Osteoblast (primary cell): Measurements from ENCODE around the gene P2RY11. TPM values are rescaled to one million over a fixed set of nuclear protein-coding genes. Genes with fewer than 3 reads are reported as not detected.

Experiments
- DNase-seq: peaks from one replicate; pipeline ENCODE4 v3.0.0; 2011; ENCODE audit warnings: low spot score, mixed read lengths; ENCODE audit not compliant: insufficient read length; ENCODE audit errors: missing footprints
- H2AFZ ChIP-seq: 2 replicates; pipeline ENCODE4 v1.6.0; 2011; ENCODE audit warnings: mild to moderate bottlenecking, low read length
- H3K27ac ChIP-seq: 2 replicates; pipeline ENCODE4 v1.5.1; 2011; ENCODE audit warnings: mild to moderate bottlenecking, low read depth, low read length, moderate library complexity
- H3K27me3 ChIP-seq: 2 replicates; pipeline ENCODE4 v1.6.0; 2012; ENCODE audit warnings: mild to moderate bottlenecking, control low read depth, inconsistent platforms, low read length, moderate library complexity; ENCODE audit not compliant: insufficient read depth
- H3K36me3 ChIP-seq: 2 replicates; pipeline ENCODE4 v1.5.1; 2011; ENCODE audit warnings: mild to moderate bottlenecking, low read length, control low read depth, moderate library complexity; ENCODE audit not compliant: insufficient read depth
- H3K4me1 ChIP-seq: 2 replicates; pipeline ENCODE4 v1.5.1; 2011; ENCODE audit warnings: mild to moderate bottlenecking, low read length, control low read depth, moderate library complexity; ENCODE audit not compliant: insufficient read depth
- H3K4me2 ChIP-seq: 2 replicates; pipeline ENCODE4 v1.6.0; 2011; ENCODE audit warnings: mild to moderate bottlenecking, low read length; ENCODE audit not compliant: insufficient read depth
- H3K4me3 ChIP-seq: fragments of 200-600 bp; sonication (generic); 3 replicates; pipeline ENCODE4 v1.5.1; 2012; ENCODE audit warnings: mild to moderate bottlenecking, low read length, inconsistent platforms; ENCODE audit not compliant: insufficient read depth
- H3K79me2 ChIP-seq: 2 replicates; pipeline ENCODE4 v1.6.0; 2012; ENCODE audit warnings: mild to moderate bottlenecking, low read length, control low read depth, inconsistent platforms; ENCODE audit not compliant: insufficient read depth
- H3K9me3 ChIP-seq: 2 replicates; pipeline ENCODE4 v1.5.1; 2011; ENCODE audit warnings: low read depth, low read length, control low read depth
- H4K20me1 ChIP-seq: 2 replicates; pipeline ENCODE4 v1.6.0; 2012; ENCODE audit warnings: mild to moderate bottlenecking, low read length, control low read depth; ENCODE audit not compliant: insufficient read depth
- CTCF ChIP-seq: IDR thresholded peaks from 2 replicates; pipeline ENCODE4 v1.5.1; 2011; ENCODE audit warnings: mild to moderate bottlenecking, low read depth, low read length, moderate library complexity; ENCODE audit errors: extremely low read depth
- total RNA-seq: library from RNA; depleted of rRNA; stranded (reverse); fragments of >200 nt; gene quantifications from 2 replicates; pipeline ENCODE4 v1.2.3, GENCODE V29; 2012

The P2RY11 gene
- total RNA-seq, 1 donor = 2.2 TPM

DNA sequence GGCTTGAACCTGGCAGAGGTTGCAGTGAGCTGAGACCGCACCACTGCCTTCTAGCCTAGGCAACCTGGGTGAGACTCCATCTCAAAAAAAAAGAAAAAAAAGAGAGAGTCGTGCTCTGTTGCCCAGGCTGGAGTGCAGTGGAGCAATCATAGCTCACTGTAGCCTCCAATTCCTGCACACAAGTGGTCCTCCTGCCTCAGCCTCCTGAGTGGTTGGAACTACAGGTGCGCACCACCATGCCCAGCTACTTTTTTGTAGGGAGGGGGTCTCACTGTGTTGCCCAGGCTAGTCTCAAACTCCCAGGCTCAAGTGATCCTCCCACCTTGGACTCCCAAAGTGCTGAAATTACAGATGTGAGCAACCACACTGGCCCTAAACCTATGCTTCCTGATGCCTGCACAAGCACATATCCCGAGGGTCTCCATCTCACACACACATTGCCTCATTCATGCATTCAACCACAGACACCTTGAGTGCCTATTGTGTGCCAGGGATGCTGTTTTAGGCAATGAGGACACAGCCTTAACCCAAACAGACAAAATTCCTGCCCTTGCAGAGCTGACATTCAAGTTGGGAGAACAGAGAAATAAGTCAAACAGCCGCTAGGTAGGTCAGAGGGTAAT is 11.2 kb upstream of the P2RY11 start:
- no peaks in the 10 kb centered on the region for H3K27me3 ChIP-seq

DNA sequence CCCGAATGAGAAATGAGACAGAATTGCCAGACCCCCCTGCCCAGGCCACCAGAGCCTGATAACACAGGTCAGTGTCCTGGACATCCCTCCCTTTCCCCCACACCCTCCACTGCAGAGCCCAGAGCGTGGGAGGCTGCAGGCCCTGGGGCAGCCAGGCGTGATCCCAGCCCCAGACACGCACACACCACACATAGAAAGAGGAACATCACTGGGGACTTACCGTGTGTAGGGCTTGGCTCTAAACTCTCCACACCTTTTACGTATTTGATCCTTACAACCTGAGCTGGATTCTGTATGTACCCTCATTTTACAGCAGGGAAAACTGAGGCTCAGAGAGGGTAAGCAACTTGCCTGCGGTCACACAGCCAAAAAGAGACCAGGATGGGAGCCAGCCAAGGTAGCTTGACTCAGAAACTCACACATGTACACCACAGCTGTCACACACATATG is 8.7 kb upstream of the P2RY11 start:
- Histone ChIP-seq H3K27ac (no peak overlapping the region), H3K27me3 (no peaks in the 10 kb centered on the region), H4K20me1 (peaks cover 2% of the 10 kb centered on the region), H2AFZ (no peak overlapping the region), H3K4me3 (no peak overlapping the region), H3K4me2 (no peak overlapping the region), H3K9me3 (no peaks in the 10 kb centered on the region), H3K79me2 (peaks cover 17% of the 10 kb centered on the region), H3K4me1 (peaks cover 10% of the 10 kb centered on the region), H3K36me3 (peaks cover 3% of the 10 kb centered on the region)
- peak; percentile 36 for DNase-seq
- TF ChIP-seq CTCF = no peak

More for the DNA sequence above, 11.2 kb upstream of the P2RY11 start:
- H3K79me2 ChIP-seq = no peaks in the 10 kb centered on the region
- no peak for TF ChIP-seq CTCF
- H3K4me3 ChIP-seq = no peak overlapping the region
- no peak overlapping the region for H3K4me2 ChIP-seq
- H3K9me3 ChIP-seq = no peaks in the 10 kb centered on the region
- no peaks in the 10 kb centered on the region for H3K36me3 ChIP-seq
- H3K4me1 ChIP-seq = peaks cover 8% of the 10 kb centered on the region
- H3K27ac ChIP-seq = no peak overlapping the region
- no peak overlapping the region for H2AFZ ChIP-seq
- no peaks in the 10 kb centered on the region for H4K20me1 ChIP-seq
- DNase-seq = peak; percentile 65

GRCh38 chr19:10104130-10104513 is 7.4 kb upstream of the P2RY11 start:
- no peak for TF ChIP-seq CTCF
- Histone ChIP-seq H4K20me1 (peaks cover 2% of the 10 kb centered on the region), H3K4me2 (no peak overlapping the region), H3K79me2 (peaks cover 24% of the 10 kb centered on the region), H2AFZ (no peak overlapping the region), H3K4me3 (no peak overlapping the region), H3K4me1 (peaks cover 10% of the 10 kb centered on the region), H3K27ac (no peak overlapping the region), H3K9me3 (no peaks in the 10 kb centered on the region), H3K36me3 (peaks cover 15% of the 10 kb centered on the region), H3K27me3 (no peaks in the 10 kb centered on the region)
- peak; percentile 17 for DNase-seq

- no peak for TF ChIP-seq CTCF
- H3K27ac ChIP-seq = no peak overlapping the region
- H3K4me2 ChIP-seq = no peak overlapping the region
- peaks cover 10% of the 10 kb centered on the region for H3K4me1 ChIP-seq
- peaks cover 2% of the 10 kb centered on the region for H4K20me1 ChIP-seq
- peaks cover 23% of the 10 kb centered on the region for H3K36me3 ChIP-seq
- H3K4me3 ChIP-seq = no peak overlapping the region
- H3K9me3 ChIP-seq = no peaks in the 10 kb centered on the region
- peaks cover 29% of the 10 kb centered on the region for H3K79me2 ChIP-seq
- H3K27me3 ChIP-seq = no peaks in the 10 kb centered on the region
- H2AFZ ChIP-seq = peak overlapping the region; percentile 48
- peak; percentile 56 for DNase-seq
These were observed 6.6 kb upstream of the P2RY11 start for GRCh38 chr19:10104665-10105508.
